COLO668 (cell line): Measurements from ENCODE around the gene BPIFB4.

ENCODE experiments used
- DNase-seq: peaks from one replicate; lab custom pipeline; 2025; ENCODE audit not compliant: unreplicated experiment; lab: John Stamatoyannopoulos, UW

BPIFB4 gene

GRCh38 chr20:33160681-33161080, 81.2 kb downstream of the BPIFB4 start:
- no peak for DNase-seq
